ENCODE data around the gene KDM6B.

The KDM6B gene

DNA sequence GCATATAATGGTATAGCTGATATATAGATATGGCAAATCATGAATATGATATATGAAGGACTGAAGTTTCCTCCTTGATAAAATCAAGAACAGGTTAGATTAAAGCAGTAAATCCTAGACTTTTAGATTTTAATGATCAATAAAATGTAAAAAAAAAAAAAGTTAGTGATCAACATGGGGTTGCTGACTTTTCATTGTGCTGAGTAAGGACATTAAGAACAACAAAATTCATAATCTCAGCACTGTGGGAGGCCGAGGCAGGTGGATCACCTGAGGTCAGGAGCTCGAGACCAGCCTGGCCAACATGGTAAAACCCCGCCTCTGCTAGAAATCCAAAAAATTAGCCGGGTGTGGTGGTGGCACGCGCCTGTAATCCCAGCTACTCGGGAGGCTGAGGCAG lies 44.2 kb downstream of the KDM6B start:
- H3K27ac ChIP-seq = no peak overlapping the region
- H3K4me1 ChIP-seq (ENCODE audit: control insufficient read depth in 1 of 2, insufficient read depth in 1 of 2, low read depth in 1 of 2, low read length in 1 of 2) = peaks cover 28 to 32% of the 10 kb centered on the region in 2 experiments
- no peaks in the 10 kb centered on the region for H3K9me3 ChIP-seq
- H3K27me3 ChIP-seq = no peaks in the 10 kb centered on the region
- TF ChIP-seq, protein P1, sequence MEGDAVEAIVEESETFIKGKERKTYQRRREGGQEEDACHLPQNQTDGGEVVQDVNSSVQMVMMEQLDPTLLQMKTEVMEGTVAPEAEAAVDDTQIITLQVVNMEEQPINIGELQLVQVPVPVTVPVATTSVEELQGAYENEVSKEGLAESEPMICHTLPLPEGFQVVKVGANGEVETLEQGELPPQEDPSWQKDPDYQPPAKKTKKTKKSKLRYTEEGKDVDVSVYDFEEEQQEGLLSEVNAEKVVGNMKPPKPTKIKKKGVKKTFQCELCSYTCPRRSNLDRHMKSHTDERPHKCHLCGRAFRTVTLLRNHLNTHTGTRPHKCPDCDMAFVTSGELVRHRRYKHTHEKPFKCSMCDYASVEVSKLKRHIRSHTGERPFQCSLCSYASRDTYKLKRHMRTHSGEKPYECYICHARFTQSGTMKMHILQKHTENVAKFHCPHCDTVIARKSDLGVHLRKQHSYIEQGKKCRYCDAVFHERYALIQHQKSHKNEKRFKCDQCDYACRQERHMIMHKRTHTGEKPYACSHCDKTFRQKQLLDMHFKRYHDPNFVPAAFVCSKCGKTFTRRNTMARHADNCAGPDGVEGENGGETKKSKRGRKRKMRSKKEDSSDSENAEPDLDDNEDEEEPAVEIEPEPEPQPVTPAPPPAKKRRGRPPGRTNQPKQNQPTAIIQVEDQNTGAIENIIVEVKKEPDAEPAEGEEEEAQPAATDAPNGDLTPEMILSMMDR (IDR thresholded peaks at IDR 0.05) = no peak
- no peaks in the 10 kb centered on the region for H3K36me3 ChIP-seq
- H3K4me3 ChIP-seq (ENCODE audit: low read depth in 1 of 2, low read length in 1 of 2) = no peak overlapping the region

DNA sequence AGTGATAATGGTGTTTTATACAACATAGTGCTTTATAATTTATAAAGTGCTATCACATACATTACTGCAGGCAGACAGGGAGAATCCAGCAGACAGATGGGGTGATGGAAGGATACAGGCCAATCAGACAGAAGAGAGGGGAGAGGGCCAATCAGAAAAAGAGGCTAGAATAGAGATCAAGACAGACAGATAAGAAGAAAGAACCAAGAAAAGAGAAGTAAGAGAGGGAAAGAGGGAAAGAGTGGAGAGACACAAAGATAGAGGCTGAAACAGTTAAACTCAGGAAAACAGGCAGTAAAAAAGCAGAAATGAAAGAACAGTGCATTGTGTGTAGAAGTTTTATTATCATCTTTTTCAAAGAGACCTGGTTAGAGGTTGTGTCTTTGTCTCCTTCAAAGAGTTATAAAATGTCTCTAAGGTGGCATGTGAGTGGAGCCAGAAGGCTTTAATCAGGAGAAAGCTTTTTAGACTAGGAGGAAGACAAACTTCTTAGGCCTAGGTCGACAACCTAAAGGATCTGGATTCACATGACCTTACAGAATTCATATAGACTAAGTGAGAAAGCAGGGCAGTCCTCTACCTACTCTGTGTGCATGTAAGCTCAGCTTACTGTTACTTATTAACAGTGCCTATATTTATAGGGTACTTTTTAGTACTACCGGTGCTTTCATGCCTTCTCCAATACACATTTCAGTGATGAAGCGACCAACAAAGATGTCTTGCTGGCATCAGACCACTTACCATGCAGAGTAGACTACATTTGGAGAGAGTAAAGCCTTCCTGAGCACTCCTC lies 46.3 kb downstream of the KDM6B start:
- Histone ChIP-seq H3K27me3 (no peaks in the 10 kb centered on the region), H3K9me3 (no peaks in the 10 kb centered on the region), H3K4me3 (ENCODE audit: low read depth in 1 of 2, low read length in 1 of 2) (no peak overlapping the region), H3K36me3 (no peaks in the 10 kb centered on the region), H3K4me1 (ENCODE audit: control insufficient read depth in 1 of 2, insufficient read depth in 1 of 2, low read depth in 1 of 2, low read length in 1 of 2) (peaks cover 28 to 37% of the 10 kb centered on the region in 2 experiments), H3K27ac (peak overlapping the region; percentile 73)
- TF ChIP-seq, protein P1 (IDR thresholded peaks at IDR 0.05) = no peak

DNA sequence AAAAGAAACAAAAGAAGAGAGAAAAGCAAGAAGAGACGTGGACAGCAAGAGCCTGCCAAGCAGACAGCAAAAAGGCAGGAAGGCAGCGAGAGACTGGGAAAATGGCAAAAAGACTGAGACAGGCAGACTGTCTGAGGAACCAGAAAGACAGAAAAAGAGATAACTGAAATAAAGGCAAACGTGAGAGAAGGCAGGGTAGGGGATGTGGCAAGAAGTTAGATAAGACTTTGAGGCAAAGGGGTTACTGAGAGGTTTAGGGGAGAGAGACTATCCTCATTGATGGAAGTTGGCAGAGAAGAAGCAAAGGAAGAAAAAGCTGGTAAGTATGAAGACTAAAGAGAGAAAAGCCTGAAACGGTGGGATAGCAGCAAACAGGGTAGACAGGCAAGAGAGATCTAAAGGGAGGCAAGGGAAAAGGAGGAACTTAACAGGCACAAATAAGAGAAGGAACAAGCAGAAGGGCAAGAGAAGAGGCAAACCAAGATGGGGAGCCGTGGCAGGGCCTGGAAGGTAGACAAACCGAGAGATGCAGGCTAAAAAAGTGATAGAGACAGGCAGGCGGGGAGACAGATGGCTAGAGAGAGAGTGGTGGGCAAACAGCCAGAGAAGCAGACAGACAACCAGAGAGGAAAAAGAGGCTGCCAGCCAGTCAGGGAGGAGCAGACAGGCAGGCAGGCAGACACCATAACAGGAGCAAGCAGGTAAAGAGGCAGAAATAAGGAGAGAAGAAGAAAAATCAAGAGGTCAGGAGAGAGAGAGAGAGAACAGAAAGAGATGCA lies 47.4 kb downstream of the KDM6B start:
- Histone ChIP-seq H3K4me3 (ENCODE audit: low read depth in 1 of 2, low read length in 1 of 2) (peak overlapping the region in 1 of 2 experiments; percentile 6), H3K27me3 (no peaks in the 10 kb centered on the region), H3K36me3 (no peaks in the 10 kb centered on the region), H3K9me3 (no peaks in the 10 kb centered on the region), H3K27ac (peak overlapping the region; percentile 73), H3K4me1 (ENCODE audit: control insufficient read depth in 1 of 2, insufficient read depth in 1 of 2, low read depth in 1 of 2, low read length in 1 of 2) (peaks cover 38 to 49% of the 10 kb centered on the region in 2 experiments)
- TF ChIP-seq, protein P1 (IDR thresholded peaks at IDR 0.05) = no peak

DNA sequence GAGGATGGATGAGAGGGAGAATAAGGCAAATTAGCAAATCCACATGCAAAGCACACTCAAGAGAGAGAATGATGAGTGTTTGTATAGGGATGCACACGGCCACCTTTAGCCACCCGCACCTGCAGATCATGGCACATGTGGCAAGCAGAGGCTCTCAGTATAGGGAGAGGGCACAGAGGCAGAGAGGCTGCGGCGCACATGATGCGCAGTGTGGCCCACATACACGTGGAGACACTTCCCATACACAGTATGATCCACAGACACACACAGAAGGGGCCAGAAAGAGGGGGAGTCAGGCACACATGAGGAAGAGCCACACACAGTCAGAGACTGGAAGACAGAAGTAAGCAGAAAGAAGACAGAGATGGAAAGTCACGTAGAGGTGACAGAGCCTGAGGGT lies 48.1 kb downstream of the KDM6B start:
- Histone ChIP-seq H3K27ac (peak overlapping the region; percentile 73), H3K36me3 (no peaks in the 10 kb centered on the region), H3K4me3 (ENCODE audit: low read depth in 1 of 2, low read length in 1 of 2) (no peak overlapping the region), H3K4me1 (ENCODE audit: control insufficient read depth in 1 of 2, insufficient read depth in 1 of 2, low read depth in 1 of 2, low read length in 1 of 2) (peaks cover 44 to 55% of the 10 kb centered on the region in 2 experiments), H3K27me3 (no peaks in the 10 kb centered on the region), H3K9me3 (no peaks in the 10 kb centered on the region)
- TF ChIP-seq, protein P1 (IDR thresholded peaks at IDR 0.05) = no peak

DNA sequence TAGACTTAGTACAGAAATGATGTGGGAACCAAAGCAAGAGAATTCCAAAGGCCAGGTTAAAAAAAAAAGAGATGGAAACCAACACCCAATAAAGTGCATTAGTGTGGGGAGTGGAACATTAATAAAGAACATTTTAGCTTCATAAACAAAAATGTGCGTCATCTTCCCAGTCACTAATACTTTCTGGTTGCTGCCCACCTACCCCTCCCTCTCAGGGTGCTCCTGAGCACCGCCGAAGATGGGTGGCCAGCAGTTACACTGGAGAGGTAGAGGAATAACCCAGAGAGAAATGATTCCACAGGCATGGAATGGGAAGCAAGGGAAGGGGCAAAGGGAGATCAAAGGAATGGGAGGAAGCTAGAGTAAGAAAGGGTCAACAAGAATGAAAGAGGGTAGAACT lies 48.6 kb downstream of the KDM6B start:
- H3K27ac ChIP-seq = peak overlapping the region; percentile 73
- H3K27me3 ChIP-seq = no peaks in the 10 kb centered on the region
- no peaks in the 10 kb centered on the region for H3K36me3 ChIP-seq
- H3K4me3 ChIP-seq (ENCODE audit: low read depth in 1 of 2, low read length in 1 of 2) = no peak overlapping the region
- H3K4me1 ChIP-seq (ENCODE audit: control insufficient read depth in 1 of 2, insufficient read depth in 1 of 2, low read depth in 1 of 2, low read length in 1 of 2) = peaks cover 50 to 60% of the 10 kb centered on the region in 2 experiments
- no peaks in the 10 kb centered on the region for H3K9me3 ChIP-seq
- TF ChIP-seq, protein P1 (IDR thresholded peaks at IDR 0.05) = no peak

Measured in neutrophil (primary cell).